ENCODE results near the gene NCBP3.

- no peak for TF ChIP-seq CTCF (IDR thresholded peaks at IDR 0.05)
- no peak for TF ChIP-seq POLR2A (IDR thresholded peaks at IDR 0.05)
These were observed 47.5 kb downstream of the NCBP3 start for GRCh38 chr17:3798273-3799180.

All from tibial nerve (tissue), 3 donors.